ENCODE results near the gene KCNIP3.
A peak's percentile ranks its signal among the peaks of the same experiment; 100 is the strongest.

KCNIP3 gene

GRCh38 chr2:95277246-95277906, 19.8 kb upstream of the KCNIP3 start:
- 0 out of 3 replicates have a peak, but pooled peaks have one; percentile 42 for ATAC-seq (ENCODE audit: insufficient read depth, low read depth)
- H4K20me1 ChIP-seq (ENCODE audit: insufficient read depth, low read length) = peaks cover 5% of the 10 kb centered on the region; the same call in 1 of the 2 replicates
- no peak overlapping the region for H3K9ac ChIP-seq (ENCODE audit: low read depth, low read length)
- H3K79me2 ChIP-seq (ENCODE audit: insufficient read depth, low read length) = no peaks in the 10 kb centered on the region
- H3K9me3 ChIP-seq (ENCODE audit: insufficient read depth, low read length, severe bottlenecking) = no peaks in the 10 kb centered on the region
- no peak for DNase-seq
- H3K4me3 ChIP-seq (ENCODE audit: low read depth in 1 of 2, low read length in 2 of 2) = no peak overlapping the region
- no peaks in the 10 kb centered on the region for H3K36me3 ChIP-seq (ENCODE audit: insufficient read depth, low read length)
- no peaks in the 10 kb centered on the region for H3K4me1 ChIP-seq (ENCODE audit: insufficient read depth, low read length)
- no peak for TF ChIP-seq EZH2 (IDR thresholded peaks at IDR 0.05; ENCODE audit: borderline replicate concordance, low read depth, low read length, severe bottlenecking)
- TF ChIP-seq, protein P1, sequence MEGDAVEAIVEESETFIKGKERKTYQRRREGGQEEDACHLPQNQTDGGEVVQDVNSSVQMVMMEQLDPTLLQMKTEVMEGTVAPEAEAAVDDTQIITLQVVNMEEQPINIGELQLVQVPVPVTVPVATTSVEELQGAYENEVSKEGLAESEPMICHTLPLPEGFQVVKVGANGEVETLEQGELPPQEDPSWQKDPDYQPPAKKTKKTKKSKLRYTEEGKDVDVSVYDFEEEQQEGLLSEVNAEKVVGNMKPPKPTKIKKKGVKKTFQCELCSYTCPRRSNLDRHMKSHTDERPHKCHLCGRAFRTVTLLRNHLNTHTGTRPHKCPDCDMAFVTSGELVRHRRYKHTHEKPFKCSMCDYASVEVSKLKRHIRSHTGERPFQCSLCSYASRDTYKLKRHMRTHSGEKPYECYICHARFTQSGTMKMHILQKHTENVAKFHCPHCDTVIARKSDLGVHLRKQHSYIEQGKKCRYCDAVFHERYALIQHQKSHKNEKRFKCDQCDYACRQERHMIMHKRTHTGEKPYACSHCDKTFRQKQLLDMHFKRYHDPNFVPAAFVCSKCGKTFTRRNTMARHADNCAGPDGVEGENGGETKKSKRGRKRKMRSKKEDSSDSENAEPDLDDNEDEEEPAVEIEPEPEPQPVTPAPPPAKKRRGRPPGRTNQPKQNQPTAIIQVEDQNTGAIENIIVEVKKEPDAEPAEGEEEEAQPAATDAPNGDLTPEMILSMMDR (IDR thresholded peaks at IDR 0.05; ENCODE audit: borderline replicate concordance, extremely low read depth, low read length, poor library complexity, severe bottlenecking) = peak; percentile 12
- H2AFZ ChIP-seq (ENCODE audit: low read depth, low read length) = no peak overlapping the region
- no peaks in the 10 kb centered on the region for H3K27me3 ChIP-seq (ENCODE audit: insufficient read depth, low read length, poor library complexity)
- H3K4me2 ChIP-seq (ENCODE audit: insufficient read depth, low read length) = no peak overlapping the region
- H3K27ac ChIP-seq (ENCODE audit: low read length) = no peak overlapping the region

GRCh38 chr2:95278051-95278471, 19.1 kb upstream of the KCNIP3 start:
- no peak overlapping the region for H2AFZ ChIP-seq (ENCODE audit: low read depth, low read length)
- no peaks in the 10 kb centered on the region for H3K27me3 ChIP-seq (ENCODE audit: insufficient read depth, low read length, poor library complexity)
- H3K9me3 ChIP-seq (ENCODE audit: insufficient read depth, low read length, severe bottlenecking) = no peaks in the 10 kb centered on the region
- no peak overlapping the region for H3K9ac ChIP-seq (ENCODE audit: low read depth, low read length)
- H4K20me1 ChIP-seq (ENCODE audit: insufficient read depth, low read length) = peaks cover 3% of the 10 kb centered on the region; the same call in 1 of the 2 replicates
- no peak for DNase-seq
- no peaks in the 10 kb centered on the region for H3K36me3 ChIP-seq (ENCODE audit: insufficient read depth, low read length)
- no peak overlapping the region for H3K27ac ChIP-seq (ENCODE audit: low read length)
- H3K4me2 ChIP-seq (ENCODE audit: insufficient read depth, low read length) = no peak overlapping the region
- TF ChIP-seq EZH2 (IDR thresholded peaks at IDR 0.05; ENCODE audit: borderline replicate concordance, low read depth, low read length, severe bottlenecking) = no peak
- TF ChIP-seq, protein P1 (IDR thresholded peaks at IDR 0.05; ENCODE audit: borderline replicate concordance, extremely low read depth, low read length, poor library complexity, severe bottlenecking) = no peak
- ATAC-seq (ENCODE audit: insufficient read depth, low read depth) = no peak
- H3K4me3 ChIP-seq (ENCODE audit: low read depth in 1 of 2, low read length in 2 of 2) = no peak overlapping the region
- no peaks in the 10 kb centered on the region for H3K79me2 ChIP-seq (ENCODE audit: insufficient read depth, low read length)
- no peaks in the 10 kb centered on the region for H3K4me1 ChIP-seq (ENCODE audit: insufficient read depth, low read length)

- no peak for TF ChIP-seq EZH2 (IDR thresholded peaks at IDR 0.05; ENCODE audit: borderline replicate concordance, low read depth, low read length, severe bottlenecking)
- TF ChIP-seq, protein P1 (IDR thresholded peaks at IDR 0.05; ENCODE audit: borderline replicate concordance, extremely low read depth, low read length, poor library complexity, severe bottlenecking) = no peak
- H2AFZ ChIP-seq (ENCODE audit: low read depth, low read length) = no peak overlapping the region
- H3K4me3 ChIP-seq (ENCODE audit: low read depth in 1 of 2, low read length in 2 of 2) = no peak overlapping the region
- no peak for ATAC-seq (ENCODE audit: insufficient read depth, low read depth)
- no peaks in the 10 kb centered on the region for H3K9me3 ChIP-seq (ENCODE audit: insufficient read depth, low read length, severe bottlenecking)
- no peaks in the 10 kb centered on the region for H3K79me2 ChIP-seq (ENCODE audit: insufficient read depth, low read length)
- H3K27me3 ChIP-seq (ENCODE audit: insufficient read depth, low read length, poor library complexity) = no peaks in the 10 kb centered on the region
- H3K4me1 ChIP-seq (ENCODE audit: insufficient read depth, low read length) = no peaks in the 10 kb centered on the region
- no peak for DNase-seq
- H4K20me1 ChIP-seq (ENCODE audit: insufficient read depth, low read length) = peaks cover 3% of the 10 kb centered on the region; the same call in 1 of the 2 replicates
- no peak overlapping the region for H3K9ac ChIP-seq (ENCODE audit: low read depth, low read length)
- H3K36me3 ChIP-seq (ENCODE audit: insufficient read depth, low read length) = no peaks in the 10 kb centered on the region
- no peak overlapping the region for H3K27ac ChIP-seq (ENCODE audit: low read length)
- H3K4me2 ChIP-seq (ENCODE audit: insufficient read depth, low read length) = no peak overlapping the region
These were observed 18.4 kb upstream of the KCNIP3 start for GRCh38 chr2:95278637-95279225.
